Psoas muscle (tissue), 8 donors: Measurements from ENCODE around the gene SLC35B1. TPM values are rescaled to one million over a fixed set of nuclear protein-coding genes. Genes with fewer than 3 reads are reported as not detected.
A peak's percentile ranks its signal among the peaks of the same experiment; 100 is the strongest.

Experiments
- ATAC-seq, 4 donors: fragments of 200-7000 bp; cut with Tn5 transposase; one replicate each; pipeline ENCODE4 v1.9.1; 2020; ENCODE audit warnings: moderate library complexity in 3 of 4, mild to moderate bottlenecking in 2 of 4
- DNase-seq, 2 donors: peaks; one replicate each; pipeline ENCODE4 v3.0.0-alpha.2; 2020
- H3K27ac ChIP-seq: fragments of 200-600 bp; one replicate; pipeline ENCODE4 v1.8.0; 2022
- H3K27me3 ChIP-seq, 3 donors: fragments of 200-600 bp in 1 of 3; one replicate each; pipeline versions ENCODE4 v1.6.1 to v1.8.0; 2013 to 2022; ENCODE audit warnings: low read length in 2 of 3, mild to moderate bottlenecking in 2 of 3, moderate library complexity in 1 of 3; ENCODE audit not compliant: insufficient read depth in 3 of 3
- H3K36me3 ChIP-seq, 2 donors: fragments of 200-600 bp in 1 of 2; one replicate each; pipeline versions ENCODE4 v1.6.1 to v1.8.0; 2013 to 2022; ENCODE audit warnings: low read depth in 1 of 2, mild to moderate bottlenecking in 1 of 2, moderate library complexity in 1 of 2; ENCODE audit not compliant: insufficient read depth in 1 of 2
- H3K4me1 ChIP-seq: fragments of 200-600 bp; one replicate; pipeline ENCODE4 v1.8.0; 2022
- H3K4me3 ChIP-seq: fragments of 200-600 bp; one replicate; pipeline ENCODE4 v1.8.0; 2022; ENCODE audit warnings: mild to moderate bottlenecking
- H3K9me3 ChIP-seq: fragments of 200-600 bp; one replicate; pipeline ENCODE4 v1.8.0; 2022
- WGBS, 3 donors: extraction: QIAGEN DNeasy Blood & Tissue Kit; methylation state at CpG; one replicate each; pipeline versions ENCODE4 v1.1.6 to v1.1.7; 2013; 5-methylcytosine and 5-hydroxymethylcytosine counted together
- intact Hi-C, 2 donors: fragments of 100-400 bp; cut with DNase I; formaldehyde crosslinking; loops; one replicate each; pipeline versions ENCODE4 v1.11.0 to v1.14.2; 2022
- polyA plus RNA-seq, 3 donors: library from polyadenylated mRNA; stranded (reverse); fragments of 200-250 nt; gene quantifications; one replicate each; pipeline ENCODE4 v1.2.3, GENCODE V29; 2013
- total RNA-seq, 4 donors: library from RNA; stranded (reverse); fragmentation: NEBNext Ultra II Directional in 2 of 4; extraction: Animal tissue kit (Norgen Biotek cat#: 25700) in 2 of 4; gene quantifications; one replicate each; pipeline versions ENCODE4 v1.2.1 to v1.2.4, GENCODE V29; 2021 to 2023
- TF ChIP-seq, protein P1 (sequence below): fragments of 200-600 bp; IDR thresholded peaks from one replicate; pipeline ENCODE4 v1.8.0; 2022; ENCODE audit warnings: antibody characterized with exemption
- donor health status: healthy with polysubstance abuse.
- donor health status: DM: no; HTN: no; CAD: no; lungs with moderate emphysema.
- donor health status: Bipolar disorder and iron deficiency.
- donor health status: healthy.
- donor health status: DM: yes; HTN: yes; CAD: no.
- donor health status: DM: no; HTN: no; CAD: no.
- donor health status: DM: no; HTN: no; CAD: no.
- donor health status: DM: yes; HTN: yes; CAD: no.

The SLC35B1 gene
- total and polyA plus RNA-seq, 7 donors = 39.5 to 85.7 (median 66.2) TPM

DNA sequence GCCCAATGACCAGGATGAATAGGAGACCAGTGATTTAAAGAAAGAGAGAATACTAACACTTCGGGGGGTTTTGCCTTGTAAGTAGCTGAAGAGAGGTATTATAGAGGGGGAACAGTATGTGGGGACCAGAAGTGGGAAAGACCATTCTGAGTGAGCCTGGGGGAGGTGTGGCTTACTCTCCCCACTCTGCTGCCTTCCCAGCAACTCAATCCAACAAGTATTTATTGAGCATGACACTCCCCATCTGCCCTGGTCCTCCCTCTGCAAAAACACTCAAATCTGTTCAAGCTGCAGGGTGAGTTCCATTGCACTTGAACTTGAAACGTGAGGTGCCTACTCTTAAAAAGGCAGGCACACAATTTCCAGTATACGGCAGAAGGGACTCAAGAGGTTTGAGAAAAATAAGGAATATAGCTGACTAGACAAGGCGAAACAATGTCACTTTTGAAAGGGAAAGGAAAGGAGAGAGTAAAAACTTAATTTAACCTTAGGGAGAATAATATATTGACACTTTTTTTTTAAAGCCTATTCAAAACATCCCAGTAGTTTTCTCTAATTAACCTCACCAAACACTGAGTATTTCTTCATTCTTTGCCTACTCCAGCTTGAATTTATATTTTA lies 48.0 kb upstream of the SLC35B1 start:
- ATAC-seq (no peak), DNase-seq (no peak)
- intact Hi-C loops = no loop called here
- H3K36me3 ChIP-seq = no peaks in the 10 kb centered on the region
- no peaks in the 10 kb centered on the region for H3K9me3 ChIP-seq
- 71 to 81% (median 80%) methylated on average over 4 of the region's 4 CpGs for WGBS, 3 donors
- TF ChIP-seq, protein P1, sequence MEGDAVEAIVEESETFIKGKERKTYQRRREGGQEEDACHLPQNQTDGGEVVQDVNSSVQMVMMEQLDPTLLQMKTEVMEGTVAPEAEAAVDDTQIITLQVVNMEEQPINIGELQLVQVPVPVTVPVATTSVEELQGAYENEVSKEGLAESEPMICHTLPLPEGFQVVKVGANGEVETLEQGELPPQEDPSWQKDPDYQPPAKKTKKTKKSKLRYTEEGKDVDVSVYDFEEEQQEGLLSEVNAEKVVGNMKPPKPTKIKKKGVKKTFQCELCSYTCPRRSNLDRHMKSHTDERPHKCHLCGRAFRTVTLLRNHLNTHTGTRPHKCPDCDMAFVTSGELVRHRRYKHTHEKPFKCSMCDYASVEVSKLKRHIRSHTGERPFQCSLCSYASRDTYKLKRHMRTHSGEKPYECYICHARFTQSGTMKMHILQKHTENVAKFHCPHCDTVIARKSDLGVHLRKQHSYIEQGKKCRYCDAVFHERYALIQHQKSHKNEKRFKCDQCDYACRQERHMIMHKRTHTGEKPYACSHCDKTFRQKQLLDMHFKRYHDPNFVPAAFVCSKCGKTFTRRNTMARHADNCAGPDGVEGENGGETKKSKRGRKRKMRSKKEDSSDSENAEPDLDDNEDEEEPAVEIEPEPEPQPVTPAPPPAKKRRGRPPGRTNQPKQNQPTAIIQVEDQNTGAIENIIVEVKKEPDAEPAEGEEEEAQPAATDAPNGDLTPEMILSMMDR = no peak
- H3K27ac ChIP-seq = no peak overlapping the region
- H3K4me3 ChIP-seq = no peak overlapping the region
- no peaks in the 10 kb centered on the region for H3K27me3 ChIP-seq
- H3K4me1 ChIP-seq = no peaks in the 10 kb centered on the region

DNA sequence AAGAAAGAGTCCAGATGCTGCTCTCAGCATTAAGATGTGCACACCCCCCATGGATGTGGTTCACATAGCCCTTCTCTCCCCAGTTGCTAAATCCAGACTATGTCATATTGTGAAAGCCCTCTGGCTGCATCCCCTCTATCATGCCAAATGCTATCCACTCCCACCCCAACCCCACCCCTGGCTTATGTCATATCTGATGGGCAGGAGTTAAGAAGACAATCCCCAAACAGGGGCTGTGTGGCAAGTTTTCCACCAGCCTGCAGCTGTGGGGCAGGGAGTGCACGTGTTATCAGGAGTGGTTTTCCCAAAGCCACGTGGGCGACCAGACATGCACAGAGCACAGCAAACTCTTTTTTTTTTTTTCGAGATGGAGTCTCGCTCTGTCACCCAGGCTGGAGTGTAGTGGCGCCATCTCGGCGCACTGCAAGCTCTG lies 46.2 kb upstream of the SLC35B1 start:
- Histone ChIP-seq H3K4me1 (no peaks in the 10 kb centered on the region), H3K36me3 (no peaks in the 10 kb centered on the region), H3K9me3 (no peaks in the 10 kb centered on the region), H3K27ac (no peak overlapping the region), H3K4me3 (no peak overlapping the region), H3K27me3 (no peaks in the 10 kb centered on the region)
- DNase-seq (peak in 1 of 2 donors; percentile 55), ATAC-seq (peak in 2 of 4 donors; percentile 32 to 56)
- WGBS, 3 donors = 71 to 83% (median 74%) methylated on average over 8 of the region's 8 CpGs
- intact Hi-C loops = no loop called here
- TF ChIP-seq, protein P1 = no peak

GRCh38 chr17:49752508-49752907 lies 44.7 kb upstream of the SLC35B1 start:
- ATAC-seq = no peak
- Histone ChIP-seq H3K27ac (no peak overlapping the region), H3K27me3 (no peaks in the 10 kb centered on the region), H3K9me3 (no peaks in the 10 kb centered on the region), H3K36me3 (no peaks in the 10 kb centered on the region), H3K4me1 (no peaks in the 10 kb centered on the region), H3K4me3 (no peak overlapping the region)
- intact Hi-C loops = no loop called here
- 75 to 81% (median 80%) methylated on average over 3 of the region's 3 CpGs for WGBS, 3 donors
- DNase-seq = no peak
- TF ChIP-seq, protein P1 = no peak

DNA sequence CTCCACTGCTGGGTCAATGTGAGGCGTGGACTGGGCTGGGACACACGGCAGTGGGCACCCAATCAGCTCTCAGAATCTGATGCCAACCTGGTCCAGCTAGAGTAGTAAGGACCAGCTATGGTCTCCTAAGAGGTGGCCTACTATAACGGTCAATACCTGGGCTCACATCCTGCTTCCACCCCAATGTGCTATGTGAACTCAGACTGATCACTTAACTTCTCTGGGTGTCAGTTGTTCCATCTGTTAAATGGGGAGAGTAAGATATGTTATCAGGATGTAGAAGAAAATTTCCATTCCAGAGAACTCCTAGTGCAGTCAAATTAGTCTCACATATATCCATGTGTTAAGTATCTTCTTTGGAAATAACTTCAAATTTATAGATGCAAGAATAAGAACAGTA lies 42.0 kb upstream of the SLC35B1 start:
- H3K36me3 ChIP-seq = no peaks in the 10 kb centered on the region
- intact Hi-C loops = no loop called here
- no peak overlapping the region for H3K27ac ChIP-seq
- 87 to 91% (median 88%) methylated on average over 3 of the region's 3 CpGs for WGBS, 3 donors
- H3K4me3 ChIP-seq = no peak overlapping the region
- TF ChIP-seq, protein P1 = no peak
- H3K9me3 ChIP-seq = no peaks in the 10 kb centered on the region
- no peaks in the 10 kb centered on the region for H3K27me3 ChIP-seq
- no peak for ATAC-seq
- no peaks in the 10 kb centered on the region for H3K4me1 ChIP-seq
- DNase-seq = no peak

DNA sequence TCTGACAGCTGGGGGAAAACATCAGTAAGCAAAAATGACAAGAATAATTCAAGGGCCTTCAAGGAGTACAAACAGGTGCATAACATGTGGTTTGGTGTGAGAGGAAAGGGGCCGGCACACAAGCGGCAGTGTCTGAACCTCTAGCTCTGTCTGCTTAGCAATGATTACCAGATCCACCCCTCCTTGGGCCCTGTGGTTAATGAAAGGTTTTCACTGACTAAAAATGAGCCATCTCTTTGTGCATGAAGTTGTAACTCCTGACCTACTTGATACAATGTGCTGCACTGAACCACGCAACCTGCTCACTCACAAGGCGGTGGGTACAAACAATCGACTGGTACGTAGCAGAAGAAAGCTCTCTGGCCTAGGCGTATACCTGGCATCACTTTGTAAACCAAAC lies 41.0 kb upstream of the SLC35B1 start:
- TF ChIP-seq, protein P1 = no peak
- intact Hi-C loops = no loop called here
- Histone ChIP-seq H3K4me1 (no peaks in the 10 kb centered on the region), H3K36me3 (no peaks in the 10 kb centered on the region), H3K27me3 (no peaks in the 10 kb centered on the region), H3K27ac (no peak overlapping the region), H3K4me3 (no peak overlapping the region), H3K9me3 (no peaks in the 10 kb centered on the region)
- ATAC-seq (no peak), DNase-seq (no peak)
- 81 to 84% (median 84%) methylated on average over 7 of the region's 7 CpGs for WGBS, 3 donors
